ENCODE data around the gene APEX1. TPM values are rescaled to one million over a fixed set of nuclear protein-coding genes. Genes with fewer than 3 reads are reported as not detected.
"Not testable (repeated sequence)": the region's sequence is repeated elsewhere in the genome, so short reads cannot be mapped to it uniquely, and the experiment has no call there.

The APEX1 gene
- total RNA-seq, 1 donor from 2014 or later: 125 TPM

DNA sequence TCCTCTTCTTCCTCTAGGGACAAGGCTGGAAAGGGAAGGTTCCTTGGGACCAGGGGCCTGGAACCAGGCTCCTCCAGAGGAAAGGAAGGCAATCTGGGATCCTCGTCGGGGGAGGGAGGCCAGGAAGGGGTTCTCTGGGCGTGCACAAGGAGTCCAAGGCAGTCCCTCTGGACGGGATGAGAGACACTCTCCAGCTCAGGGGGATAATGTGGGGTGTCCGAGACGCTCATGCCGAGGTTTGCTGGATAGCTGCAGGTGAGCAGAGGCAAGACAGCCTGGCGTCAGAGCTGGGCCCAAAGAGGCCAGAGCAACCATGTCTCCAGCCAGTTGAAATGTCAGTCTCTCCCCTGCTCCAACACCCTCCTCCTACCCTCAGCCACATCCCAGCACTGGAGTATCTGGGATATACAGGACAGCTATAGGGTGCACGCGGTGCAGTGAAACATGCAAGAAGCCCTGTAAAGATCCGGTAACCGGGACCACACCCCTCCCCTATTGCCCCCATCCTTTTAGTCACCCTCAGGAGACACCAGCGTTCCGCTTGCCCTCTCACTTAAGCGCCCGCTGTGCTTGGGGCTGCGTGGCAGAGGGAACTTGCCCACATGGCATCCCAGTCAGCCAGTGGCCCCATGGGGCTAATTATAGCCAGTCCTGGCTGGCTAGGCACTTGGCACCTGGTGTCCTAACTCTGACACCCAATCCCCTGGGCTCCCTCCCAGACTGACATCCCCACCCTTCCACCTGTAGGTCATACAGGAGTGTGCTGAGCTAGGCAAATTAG lies 19.3 kb upstream of the APEX1 start, which contains the start of gene KLHL33:
KLHL33 (minus strand) TSS at position 585 of the 781 bp plus-strand sequence; CDS start at position 230, 355 bp downstream.
- peak; percentile 46 for DNase-seq (ENCODE audit: low read depth)

DNA sequence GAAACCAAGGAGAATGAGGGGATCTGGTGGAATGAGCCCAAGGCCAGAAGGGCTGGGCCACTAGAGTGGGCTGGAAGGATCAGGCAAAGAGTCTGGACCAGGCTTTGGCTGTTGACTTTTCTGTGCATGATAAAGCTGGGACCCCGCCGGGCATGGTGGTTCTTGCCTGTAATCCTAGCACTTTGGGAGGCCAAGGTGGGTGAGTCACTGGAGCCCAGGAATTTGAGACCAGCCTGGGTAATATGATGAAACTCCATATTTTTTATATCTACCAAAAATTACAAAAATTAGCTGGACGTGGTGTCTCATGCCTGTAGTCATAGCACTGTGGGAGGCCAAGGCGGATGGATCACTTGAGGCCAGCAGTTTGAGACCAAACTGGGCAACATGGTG lies 18.7 kb upstream of the APEX1 start:
- peak; percentile 33 for DNase-seq (ENCODE audit: low read depth)

DNA sequence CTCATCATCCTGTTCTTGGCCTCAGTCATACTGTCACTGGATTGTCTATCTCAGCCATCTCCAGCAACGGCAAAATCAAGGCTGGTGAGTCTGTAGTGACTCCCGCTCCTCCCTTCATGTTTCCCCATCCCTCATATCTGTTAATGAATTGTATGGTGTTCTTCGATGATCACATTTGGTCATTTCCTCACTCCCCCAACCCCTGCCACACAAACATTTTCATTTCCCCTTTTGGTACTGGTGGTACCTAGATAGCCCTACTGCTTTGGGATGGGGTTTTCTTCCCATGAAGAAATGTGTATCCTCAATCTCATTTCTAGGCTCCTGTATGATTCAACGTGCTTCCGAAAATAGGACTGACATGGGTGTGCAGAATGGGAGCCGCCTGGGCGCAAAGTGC lies 16.4 kb upstream of the APEX1 start:
- DNase-seq (ENCODE audit: low read depth): no peak

DNA sequence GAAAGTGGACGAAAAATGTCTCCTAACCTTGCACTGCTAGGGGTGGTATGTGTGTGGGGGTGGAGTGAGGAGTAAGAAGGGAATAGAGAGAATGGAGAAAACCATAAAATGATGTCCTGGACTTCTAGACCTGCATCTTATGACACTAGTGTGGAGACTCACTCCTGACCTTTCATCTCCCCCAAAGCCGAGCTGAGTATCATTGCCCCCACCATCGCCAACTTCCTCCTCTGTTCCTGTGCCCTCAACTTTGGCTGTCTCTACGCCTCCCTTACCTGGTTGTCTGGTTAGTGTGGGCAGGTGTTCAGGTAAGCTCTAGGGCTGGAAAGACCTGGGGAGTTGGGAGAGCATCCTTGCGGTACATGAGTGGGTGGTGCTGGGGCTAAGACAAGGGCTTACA lies 14.6 kb upstream of the APEX1 start:
- DNase-seq (ENCODE audit: low read depth): no peak

DNA sequence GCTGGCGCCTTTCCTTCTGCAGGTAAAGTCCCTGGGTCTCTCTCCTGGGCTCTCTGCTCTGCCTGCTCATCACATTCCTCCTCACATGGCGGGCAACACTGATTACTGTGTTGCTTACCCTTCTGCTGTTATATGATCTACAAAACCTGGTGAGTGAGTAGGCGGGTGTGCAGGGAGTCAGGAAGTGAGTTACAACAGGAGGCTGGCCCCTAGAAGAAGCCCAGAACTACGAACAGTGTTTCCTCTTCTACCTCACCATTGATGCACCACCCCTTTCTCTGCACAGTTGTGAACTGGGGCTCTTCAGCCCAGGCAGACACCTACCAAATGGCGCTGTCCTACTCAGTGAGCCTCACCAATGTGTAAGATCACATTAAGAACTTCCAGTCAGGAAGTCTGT lies 14.1 kb upstream of the APEX1 start:
- no peak for DNase-seq (ENCODE audit: low read depth)

DNA sequence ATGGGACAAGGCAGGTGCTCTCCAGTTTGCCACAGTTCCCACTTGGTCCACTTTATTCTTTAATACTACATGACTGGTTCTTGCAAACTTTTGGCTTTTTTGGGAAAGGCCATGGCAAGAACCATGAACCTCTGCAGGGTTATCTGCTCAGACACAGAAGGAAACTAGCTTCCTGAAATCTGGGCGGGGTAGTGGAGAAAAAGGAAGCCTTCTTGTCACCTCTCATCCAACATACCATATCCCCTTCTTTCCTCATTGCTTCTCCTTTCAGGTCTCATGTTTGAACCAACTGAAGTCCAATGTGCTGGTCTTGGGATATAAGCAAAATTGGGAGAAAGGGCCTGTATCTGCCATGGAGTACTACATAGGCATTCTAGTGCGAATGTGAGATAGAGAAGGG lies 13.6 kb upstream of the APEX1 start:
- DNase-seq (ENCODE audit: low read depth): peak; percentile 36

DNA sequence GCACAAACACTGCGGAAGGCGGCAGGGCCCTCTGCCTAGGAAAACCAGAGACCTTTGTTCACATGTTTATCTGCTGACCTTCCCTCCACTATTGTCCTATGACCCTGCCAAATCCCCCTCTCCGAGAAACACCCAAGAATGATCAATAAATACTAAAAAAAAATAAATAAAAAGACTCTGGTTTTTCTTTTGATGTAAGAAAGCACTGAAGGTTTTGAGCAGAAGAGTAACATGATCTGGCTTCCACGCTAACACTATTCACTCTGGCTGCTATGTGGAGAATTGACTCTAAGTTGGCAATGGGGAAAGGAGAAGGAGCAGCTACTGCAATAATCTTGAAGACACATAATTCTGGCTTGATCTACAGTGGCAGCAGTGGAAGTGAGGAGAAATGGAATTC lies 11.4 kb upstream of the APEX1 start:
- not testable (repeated sequence) for DNase-seq (ENCODE audit: low read depth)

DNA sequence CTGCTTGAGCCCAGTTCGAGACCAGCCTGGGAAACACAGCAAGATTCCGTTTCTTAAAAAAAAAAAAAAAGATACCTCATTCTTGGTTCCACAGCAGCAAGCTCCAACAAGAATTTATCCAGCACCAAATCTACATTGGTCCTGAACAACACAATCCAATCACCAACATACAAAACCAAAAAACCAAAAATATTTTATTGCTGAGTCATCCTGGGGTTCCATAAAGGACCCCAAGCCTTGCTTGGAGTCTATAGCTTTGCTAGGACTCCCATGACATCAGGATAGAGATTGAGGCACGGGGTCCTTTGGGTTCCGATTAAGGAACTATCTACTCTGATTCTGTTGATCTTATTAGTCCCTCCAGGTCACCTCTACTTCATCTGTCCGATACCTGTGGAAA lies 8.1 kb upstream of the APEX1 start:
- no peak for DNase-seq (ENCODE audit: low read depth)

DNA sequence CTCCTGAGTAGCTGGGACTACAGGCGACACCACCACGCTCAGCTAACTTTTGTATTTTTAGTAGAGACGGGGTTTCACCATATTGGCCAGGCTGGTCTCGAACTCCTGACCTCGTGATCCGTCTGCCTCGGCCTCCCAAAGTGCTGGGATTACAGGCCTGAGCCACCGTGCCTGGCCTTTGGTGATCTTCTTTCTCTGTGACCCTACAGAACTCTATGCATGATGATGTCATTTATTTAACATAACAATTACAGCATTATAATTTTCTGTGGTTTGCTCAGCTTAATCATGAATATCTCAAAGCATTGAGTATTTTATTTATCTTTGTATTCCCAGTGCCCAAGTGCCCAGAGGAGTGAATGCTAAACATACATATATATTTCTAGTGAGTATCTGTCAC lies 2.2 kb upstream of the APEX1 start:
- not testable (repeated sequence) for DNase-seq (ENCODE audit: low read depth)

DNA sequence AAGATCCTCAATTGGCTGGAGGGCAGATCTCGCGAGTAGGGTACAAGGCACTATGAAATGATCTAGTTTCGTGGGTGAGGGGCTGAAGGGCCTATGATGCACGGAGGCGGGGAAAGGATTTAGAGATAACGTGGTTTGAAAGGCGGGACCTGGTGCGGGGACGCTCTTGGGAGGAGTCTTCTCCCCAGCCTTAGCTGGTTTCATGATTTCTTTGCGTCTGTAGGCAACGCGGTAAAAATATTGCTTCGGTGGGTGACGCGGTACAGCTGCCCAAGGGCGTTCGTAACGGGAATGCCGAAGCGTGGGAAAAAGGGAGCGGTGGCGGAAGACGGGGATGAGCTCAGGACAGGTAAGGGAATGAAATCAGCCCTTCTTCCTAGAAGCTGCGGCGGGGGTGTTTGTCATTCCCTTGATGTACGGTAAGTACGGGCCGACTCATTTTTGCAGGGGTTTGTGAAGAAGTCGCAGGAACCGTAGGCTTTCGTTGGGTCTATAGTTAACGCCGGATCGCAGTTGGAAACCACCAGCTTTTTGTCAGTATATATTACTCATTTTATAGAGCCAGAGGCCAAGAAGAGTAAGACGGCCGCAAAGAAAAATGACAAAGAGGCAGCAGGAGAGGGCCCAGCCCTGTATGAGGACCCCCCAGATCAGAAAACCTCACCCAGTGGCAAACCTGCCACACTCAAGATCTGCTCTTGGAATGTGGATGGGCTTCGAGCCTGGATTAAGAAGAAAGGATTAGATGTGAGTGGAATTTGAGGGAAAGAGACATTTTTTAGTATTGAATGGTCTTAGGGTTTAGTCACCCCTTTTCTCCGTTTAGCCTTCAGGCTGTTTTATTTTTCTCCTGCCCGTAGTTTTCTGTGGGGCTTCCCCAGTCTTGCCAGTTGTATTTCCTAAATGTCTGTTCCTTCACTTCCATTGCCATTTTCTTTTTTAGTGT lies 602 bp downstream of the APEX1 start:
- no peak for DNase-seq (ENCODE audit: low read depth)

DNA sequence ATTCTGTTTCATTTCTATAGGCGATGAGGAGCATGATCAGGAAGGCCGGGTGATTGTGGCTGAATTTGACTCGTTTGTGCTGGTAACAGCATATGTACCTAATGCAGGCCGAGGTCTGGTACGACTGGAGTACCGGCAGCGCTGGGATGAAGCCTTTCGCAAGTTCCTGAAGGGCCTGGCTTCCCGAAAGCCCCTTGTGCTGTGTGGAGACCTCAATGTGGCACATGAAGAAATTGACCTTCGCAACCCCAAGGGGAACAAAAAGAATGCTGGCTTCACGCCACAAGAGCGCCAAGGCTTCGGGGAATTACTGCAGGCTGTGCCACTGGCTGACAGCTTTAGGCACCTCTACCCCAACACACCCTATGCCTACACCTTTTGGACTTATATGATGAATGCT lies 1.9 kb downstream of the APEX1 start:
- DNase-seq (ENCODE audit: low read depth): no peak

DNA sequence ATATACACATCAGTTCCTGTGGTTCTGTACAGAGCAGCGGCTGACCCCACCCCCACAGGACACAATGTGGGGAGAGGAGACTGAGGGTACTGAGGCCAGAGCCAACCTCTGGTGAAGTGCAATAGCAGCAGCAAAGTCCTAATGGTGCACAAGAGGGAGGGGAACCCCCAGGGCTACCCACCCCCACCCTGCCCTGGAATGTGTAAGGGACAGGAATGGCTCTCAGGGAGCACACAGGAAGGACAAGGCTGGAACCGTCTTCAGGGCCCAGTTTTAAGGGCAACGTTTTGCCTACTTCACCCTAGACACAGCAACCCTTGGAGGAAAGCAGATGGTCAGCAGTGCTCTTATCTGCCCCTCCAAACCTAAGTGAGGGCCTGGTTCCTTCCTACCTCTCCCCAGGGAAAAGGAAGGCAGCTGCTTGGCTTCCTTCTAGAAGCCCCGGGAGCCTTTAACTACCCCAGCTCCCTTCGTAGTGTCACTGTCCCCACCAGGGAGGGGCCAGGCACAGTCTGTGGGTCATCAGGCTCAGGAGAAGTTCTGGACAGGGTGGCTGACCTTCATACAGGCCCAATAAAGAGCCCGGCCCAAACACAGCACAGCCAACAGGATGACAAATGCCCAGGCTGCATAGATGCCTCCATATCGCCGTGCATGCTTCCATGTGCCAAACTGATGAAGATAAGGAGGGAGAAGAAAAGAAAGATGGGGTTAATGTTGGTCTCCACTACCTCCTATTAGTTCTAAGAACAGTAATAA lies 3.2 kb downstream of the APEX1 start:
- DNase-seq (ENCODE audit: low read depth): no peak

DNA sequence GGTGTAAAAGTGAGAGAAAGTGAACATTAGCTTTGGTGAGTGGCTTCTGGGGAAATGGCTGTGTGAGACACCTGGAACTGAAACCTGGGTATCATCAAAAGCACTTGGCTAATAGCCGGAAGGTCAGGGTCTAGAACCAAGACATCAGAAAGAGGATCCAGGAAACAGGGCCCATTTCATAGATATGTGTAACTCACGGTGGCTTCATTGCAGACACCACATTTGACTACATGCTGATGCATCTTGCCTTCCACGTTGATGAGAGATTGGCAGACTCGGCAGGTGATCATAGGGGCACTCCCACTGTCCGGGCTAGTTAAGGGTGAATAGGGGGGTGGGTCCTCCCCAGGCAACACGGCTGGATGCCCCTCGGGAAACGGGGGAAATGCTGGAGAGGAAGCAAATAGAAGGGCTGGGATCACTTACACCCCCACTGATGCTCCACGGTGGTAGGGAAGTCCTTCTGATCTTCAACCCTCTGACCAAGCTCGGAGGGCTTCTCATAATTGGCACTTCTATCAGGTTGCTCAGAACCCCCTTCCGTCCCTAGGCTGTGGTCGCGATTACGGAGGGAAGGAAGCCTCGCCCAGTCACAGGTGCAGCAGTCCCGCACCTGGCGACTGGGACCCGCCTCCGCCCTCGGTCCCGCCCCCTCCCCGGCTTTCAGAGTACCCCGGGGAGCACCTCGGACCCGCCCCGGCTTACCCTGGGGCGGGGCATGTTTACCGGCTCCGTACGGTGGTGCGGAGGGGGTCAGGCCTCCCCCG lies 5.6 kb downstream of the APEX1 start:
- DNase-seq (ENCODE audit: low read depth): no peak

DNA sequence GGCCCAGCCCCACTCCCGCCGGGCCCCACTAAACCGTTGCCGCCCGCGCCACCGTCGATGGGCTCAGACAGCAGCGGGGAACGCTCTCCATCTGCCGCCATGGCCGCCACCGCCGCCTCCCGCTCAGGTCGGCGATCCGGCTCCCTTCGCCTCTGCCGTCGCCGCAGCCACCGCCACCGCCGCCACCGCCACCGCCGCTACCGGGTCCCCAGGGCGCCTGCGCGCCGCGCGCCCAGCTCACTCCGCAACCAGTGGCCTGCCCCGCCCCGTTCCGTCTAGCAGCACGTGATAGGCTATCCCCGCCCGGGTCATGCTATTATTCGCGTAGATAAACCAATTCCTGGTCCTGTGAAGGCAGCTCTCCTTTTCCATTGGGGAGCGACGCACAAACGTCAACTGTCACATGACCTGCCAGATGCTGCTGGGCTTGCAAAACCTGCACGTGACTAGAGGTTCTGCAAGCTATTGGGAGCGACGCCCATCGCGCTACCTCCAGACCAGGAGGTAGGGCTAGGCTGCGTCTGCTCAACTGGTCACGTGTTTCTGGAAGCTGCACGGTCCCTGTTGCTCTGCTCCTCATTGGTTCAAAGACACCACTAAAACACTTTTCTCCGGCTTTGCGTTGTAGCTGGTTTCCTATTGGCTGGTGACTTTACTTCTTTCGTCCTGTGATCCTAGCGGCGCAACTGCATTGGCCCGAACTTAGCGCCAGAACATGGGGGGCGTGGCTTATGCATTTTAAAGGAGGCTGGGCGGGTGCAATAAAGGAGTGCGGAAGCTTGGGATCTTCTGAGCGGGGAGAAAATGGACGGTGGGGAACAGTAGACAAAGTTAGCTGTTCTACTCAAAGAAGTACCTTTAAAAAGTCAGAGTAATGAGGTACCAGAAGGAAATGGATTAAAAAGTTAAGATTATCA lies 6.5 kb downstream of the APEX1 start, which contains the start of gene PIP4P1:
PIP4P1 (minus strand) TSS at position 210 of the 917 bp plus-strand sequence; CDS start at position 101, 109 bp downstream.
- DNase-seq (ENCODE audit: low read depth): peak; percentile 100

DNA sequence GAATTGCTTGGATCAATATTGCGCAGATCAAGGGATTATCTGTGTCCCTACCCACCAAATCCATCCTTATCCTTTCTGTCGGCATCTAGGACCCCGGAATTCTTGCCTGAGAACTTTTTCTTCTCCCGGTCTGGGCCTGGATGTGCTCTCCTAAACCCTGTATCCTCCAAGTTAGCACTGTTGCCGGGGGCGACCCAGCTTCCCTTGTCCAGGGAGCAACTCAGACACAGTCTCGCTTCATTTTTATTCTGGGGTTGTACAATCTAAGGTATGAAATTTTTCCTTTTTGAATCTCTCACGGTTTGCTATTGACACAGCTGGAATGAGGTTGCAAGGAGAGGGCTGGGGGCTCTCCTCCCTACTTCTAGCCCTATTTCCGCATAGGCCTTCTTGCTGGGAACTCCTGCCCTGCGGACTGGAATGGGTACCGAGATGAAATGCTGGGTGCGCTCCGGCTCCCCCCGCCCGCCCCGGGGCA lies 13.8 kb downstream of the APEX1 start:
- no peak for DNase-seq (ENCODE audit: low read depth)

DNA sequence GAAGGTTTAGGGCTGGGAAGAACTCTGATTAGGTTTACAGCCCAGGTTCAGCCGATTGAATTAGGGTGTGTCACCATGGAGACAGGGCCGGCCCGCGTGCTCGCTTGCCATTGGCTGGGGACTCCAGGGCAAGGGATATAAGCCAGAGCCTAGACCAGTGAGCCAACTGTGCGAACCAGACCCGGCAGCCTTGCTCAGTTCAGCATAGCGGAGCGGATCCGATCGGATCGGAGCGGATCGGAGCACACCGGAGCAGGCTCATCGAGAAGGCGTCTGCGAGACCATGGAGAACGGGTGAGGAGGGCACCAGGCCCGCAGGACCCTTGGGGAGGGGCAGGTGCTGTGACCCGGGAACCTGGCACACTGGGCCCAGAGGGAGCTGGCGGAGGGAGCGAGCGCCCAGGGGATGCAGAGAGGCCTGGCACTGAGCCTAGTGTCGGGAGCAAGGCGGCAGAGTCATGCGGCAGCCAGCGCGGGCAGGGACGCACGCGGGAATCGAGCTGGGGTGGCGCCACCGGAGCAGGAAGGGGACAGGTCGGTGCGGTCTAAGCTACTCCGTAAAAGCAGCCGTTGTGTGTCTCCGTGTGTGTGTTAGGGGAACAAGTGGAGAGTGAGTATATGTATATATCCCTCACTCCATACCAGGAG lies 14.3 kb downstream of the APEX1 start, which contains the start of gene PNP:
PNP (plus strand) TSS at position 165 of the 648 bp plus-strand sequence; CDS start at position 284, 119 bp downstream.
- DNase-seq (ENCODE audit: low read depth): peak; percentile 83

DNA sequence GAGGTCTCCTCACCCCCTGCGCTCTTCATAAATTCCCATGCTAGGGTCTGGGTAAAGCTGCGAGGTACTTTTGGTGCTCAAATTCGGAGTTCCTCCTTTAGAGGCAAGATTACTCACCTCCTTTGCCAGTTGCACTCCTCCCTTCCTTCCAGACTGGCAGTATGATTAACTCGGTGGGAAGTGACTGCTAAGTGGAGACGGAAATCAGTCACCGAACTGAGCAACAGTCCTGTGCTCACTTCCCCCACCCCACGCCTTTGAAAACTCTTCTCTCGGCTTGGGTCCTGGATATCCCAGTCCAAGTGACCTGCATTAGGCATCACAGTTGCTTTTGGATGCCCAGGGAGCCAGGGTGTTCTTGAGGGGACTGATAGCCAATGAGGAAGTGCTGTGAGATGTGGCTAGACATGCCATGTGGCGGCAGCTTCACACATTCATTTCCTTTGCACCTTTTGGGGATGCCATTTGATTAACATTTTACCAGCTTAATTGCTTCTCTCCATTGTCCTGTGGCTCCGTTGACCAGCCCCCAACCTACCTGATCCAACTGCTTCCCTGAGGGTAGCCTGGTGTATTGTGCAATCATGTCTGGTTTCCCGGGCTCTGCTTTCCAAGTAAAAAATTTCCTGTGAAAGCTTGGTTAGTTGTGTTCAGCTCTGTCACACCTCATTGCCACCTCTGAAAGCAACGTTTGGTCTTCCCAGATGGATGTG lies 15.0 kb downstream of the APEX1 start:
- peak; percentile 47 for DNase-seq (ENCODE audit: low read depth)

DNA sequence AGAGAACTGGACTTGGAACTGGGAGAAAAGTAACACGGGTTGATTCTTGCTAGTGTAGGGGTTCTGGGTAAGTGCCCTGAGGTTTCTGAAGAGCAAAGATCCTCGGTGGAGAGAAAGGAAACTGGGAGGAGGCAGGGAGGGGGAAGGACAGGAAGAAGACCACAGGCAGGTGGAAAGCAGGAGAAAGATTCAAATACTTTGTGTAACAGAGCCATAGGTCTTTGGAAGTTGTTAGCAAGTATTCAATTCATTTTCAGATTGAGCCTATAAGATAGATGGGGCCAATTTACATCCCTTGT lies 15.5 kb downstream of the APEX1 start:
- DNase-seq (ENCODE audit: low read depth): no peak

Measured in myocyte (in vitro differentiated cells).